Endodermal cell (in vitro differentiated cells): ENCODE data around the gene BGLAP. TPM values are rescaled to one million over a fixed set of nuclear protein-coding genes. Genes with fewer than 3 reads are reported as not detected.

ENCODE experiments used
- DNase-seq: peaks from one replicate; pipeline ENCODE4 v3.0.0-alpha.2; 2017
- H3K27ac ChIP-seq: 2 replicates; pipeline ENCODE4 v1.5.1; 2013; ENCODE audit warnings: mild to moderate bottlenecking, low read depth, low read length, moderate library complexity
- H3K27me3 ChIP-seq: 2 replicates; pipeline ENCODE4 v1.6.1; 2013; ENCODE audit warnings: mild to moderate bottlenecking, low read length, moderate library complexity; ENCODE audit not compliant: insufficient read depth, control insufficient read depth, poor library complexity, severe bottlenecking
- H3K36me3 ChIP-seq: 2 replicates; pipeline ENCODE4 v1.7.0; 2013; ENCODE audit warnings: mild to moderate bottlenecking, low read length, moderate library complexity; ENCODE audit not compliant: control insufficient read depth, insufficient read depth
- H3K4me1 ChIP-seq: one replicate; pipeline ENCODE4 v1.7.0; 2013; ENCODE audit warnings: low read length; ENCODE audit not compliant: control insufficient read depth, insufficient read depth
- H3K4me3 ChIP-seq: 2 replicates; pipeline ENCODE4 v1.5.1; 2013; ENCODE audit warnings: mild to moderate bottlenecking, low read length, moderate library complexity
- H3K9ac ChIP-seq: 2 replicates; pipeline ENCODE4 v1.6.1; 2013; ENCODE audit warnings: mild to moderate bottlenecking, low read length, moderate library complexity; ENCODE audit not compliant: poor library complexity, severe bottlenecking; ENCODE audit errors: extremely low read depth
- H3K9me3 ChIP-seq: 2 replicates; pipeline ENCODE4 v1.6.1; 2013; ENCODE audit warnings: mild to moderate bottlenecking, low read length, moderate library complexity; ENCODE audit not compliant: control insufficient read depth
- H3K27ac Mint-ChIP-seq: 2 replicates; pipeline ENCODE4 v1.8.0; 2020; ENCODE audit warnings: mixed read lengths
- H3K27me3 Mint-ChIP-seq: 2 replicates; pipeline ENCODE4 v1.8.0; 2021; ENCODE audit warnings: mild to moderate bottlenecking, mixed read lengths; ENCODE audit not compliant: insufficient read depth
- H3K36me3 Mint-ChIP-seq: 2 replicates; pipeline ENCODE4 v1.8.0; 2020; ENCODE audit warnings: low read depth, mixed read lengths
- H3K4me1 Mint-ChIP-seq: 2 replicates; pipeline ENCODE4 v1.8.0; 2020; ENCODE audit warnings: mixed read lengths
- H3K4me3 Mint-ChIP-seq: 2 replicates; pipeline ENCODE4 v1.8.0; 2020; ENCODE audit warnings: mild to moderate bottlenecking, moderate library complexity, mixed read lengths
- H3K9me3 Mint-ChIP-seq: 2 replicates; pipeline ENCODE4 v1.8.0; 2020; ENCODE audit warnings: mild to moderate bottlenecking, mixed read lengths
- WGBS, 2 experiments: methylation state at CpG; one replicate each; pipeline versions ENCODE4 v1.1.5 to v1.1.7; 2013; ENCODE audit warnings: missing lambda C conversion rate in 2 of 2, mixed read lengths in 1 of 2; ENCODE audit not compliant: insufficient coverage in 1 of 2, insufficient read length in 1 of 2; 5-methylcytosine and 5-hydroxymethylcytosine counted together
- total RNA-seq, 2 donors: library from RNA; stranded (reverse); fragmentation: NEBNext Ultra II Directional in 1 of 2; extraction: Animal tissue kit (Norgen Biotek cat#: 25700) in 1 of 2; gene quantifications; 2 replicates in 1 of 2; 3 replicates in 1 of 2; pipeline ENCODE4 v1.2.1, GENCODE V29; 2021
- TF ChIP-seq, protein P1 (sequence below): fragments of 200-600 bp; sonication (generic); conservative IDR thresholded peaks from 2 replicates; pipeline ENCODE4 v1.5.0; 2021; ENCODE audit warnings: antibody characterized with exemption, mild to moderate bottlenecking

BGLAP gene
- total RNA-seq, 2 donors from 2014 or later = 4.6 to 5.4 TPM

DNA sequence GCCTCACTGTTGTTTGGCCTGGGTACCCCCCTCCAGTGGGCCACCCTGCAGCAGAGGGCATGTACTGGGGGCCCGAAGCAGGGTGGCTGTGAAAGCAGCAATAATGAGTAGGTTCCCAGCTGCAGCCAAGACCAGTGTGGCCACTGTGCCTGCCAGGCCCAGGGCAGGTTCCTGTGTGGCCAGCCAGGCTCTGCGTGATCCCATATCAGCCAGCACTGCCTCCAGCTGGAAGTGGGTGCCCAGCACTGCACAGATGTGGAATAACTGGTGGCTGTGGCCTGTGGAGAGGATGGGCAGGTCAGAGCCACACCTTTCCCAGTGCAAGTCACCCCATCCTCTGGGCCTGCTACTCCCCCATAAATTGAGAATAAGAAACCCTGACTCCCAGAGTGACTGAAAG, 2.1 kb downstream of the BGLAP start:
- Histone ChIP-seq H3K9me3 (no peaks in the 10 kb centered on the region), H3K4me1 (no peaks in the 10 kb centered on the region), H3K4me3 (no peak overlapping the region), H3K9ac (no peak overlapping the region), H3K36me3 (peaks cover 14% of the 10 kb centered on the region), H3K27me3 (no peaks in the 10 kb centered on the region), H3K27ac (no peak overlapping the region)
- Mint-ChIP-seq H3K27ac (no peak overlapping the region), H3K4me3 (no peak overlapping the region), H3K4me1 (peaks cover 6% of the 10 kb centered on the region), H3K9me3 (no peaks in the 10 kb centered on the region), H3K27me3 (peaks cover 4% of the 10 kb centered on the region), H3K36me3 (peaks cover 19% of the 10 kb centered on the region)
- WGBS, 2 experiments = 91 to 100% methylated on average over 2 of the region's 2 CpGs
- TF ChIP-seq, protein P1, sequence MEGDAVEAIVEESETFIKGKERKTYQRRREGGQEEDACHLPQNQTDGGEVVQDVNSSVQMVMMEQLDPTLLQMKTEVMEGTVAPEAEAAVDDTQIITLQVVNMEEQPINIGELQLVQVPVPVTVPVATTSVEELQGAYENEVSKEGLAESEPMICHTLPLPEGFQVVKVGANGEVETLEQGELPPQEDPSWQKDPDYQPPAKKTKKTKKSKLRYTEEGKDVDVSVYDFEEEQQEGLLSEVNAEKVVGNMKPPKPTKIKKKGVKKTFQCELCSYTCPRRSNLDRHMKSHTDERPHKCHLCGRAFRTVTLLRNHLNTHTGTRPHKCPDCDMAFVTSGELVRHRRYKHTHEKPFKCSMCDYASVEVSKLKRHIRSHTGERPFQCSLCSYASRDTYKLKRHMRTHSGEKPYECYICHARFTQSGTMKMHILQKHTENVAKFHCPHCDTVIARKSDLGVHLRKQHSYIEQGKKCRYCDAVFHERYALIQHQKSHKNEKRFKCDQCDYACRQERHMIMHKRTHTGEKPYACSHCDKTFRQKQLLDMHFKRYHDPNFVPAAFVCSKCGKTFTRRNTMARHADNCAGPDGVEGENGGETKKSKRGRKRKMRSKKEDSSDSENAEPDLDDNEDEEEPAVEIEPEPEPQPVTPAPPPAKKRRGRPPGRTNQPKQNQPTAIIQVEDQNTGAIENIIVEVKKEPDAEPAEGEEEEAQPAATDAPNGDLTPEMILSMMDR = no peak
- DNase-seq = no peak

DNA sequence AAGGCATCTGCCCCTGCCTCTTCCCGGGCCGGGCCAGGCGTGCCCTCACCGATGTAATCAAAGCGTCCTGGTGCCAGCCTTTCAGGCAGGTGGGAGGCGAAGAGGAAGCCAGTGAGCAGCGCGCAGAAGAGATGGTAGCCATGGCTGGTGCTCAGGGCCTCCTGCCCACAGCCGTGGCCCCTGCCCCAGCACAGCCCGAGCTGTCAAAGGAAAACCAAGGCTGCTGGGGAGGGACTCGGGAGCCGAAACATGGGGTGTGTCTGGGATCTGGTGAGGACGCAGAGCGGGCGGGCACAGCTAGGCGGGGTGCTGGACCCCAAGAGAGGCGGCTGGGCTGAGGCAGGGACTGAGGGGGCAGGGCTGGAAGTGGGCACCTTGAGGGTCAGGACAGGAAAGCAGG, 2.7 kb downstream of the BGLAP start:
- Mint-ChIP-seq H3K9me3 (no peaks in the 10 kb centered on the region), H3K4me1 (peaks cover 6% of the 10 kb centered on the region), H3K27me3 (peaks cover 4% of the 10 kb centered on the region), H3K4me3 (peak overlapping the region; percentile 51), H3K27ac (peak overlapping the region; percentile 44), H3K36me3 (peaks cover 21% of the 10 kb centered on the region)
- Histone ChIP-seq H3K27me3 (no peaks in the 10 kb centered on the region), H3K36me3 (peaks cover 8% of the 10 kb centered on the region), H3K4me1 (no peaks in the 10 kb centered on the region), H3K9me3 (no peaks in the 10 kb centered on the region), H3K4me3 (no peak overlapping the region), H3K9ac (no peak overlapping the region), H3K27ac (no peak overlapping the region)
- WGBS, 2 experiments = 93 to 94% methylated on average over 15 to 17 of the region's 17 CpGs
- DNase-seq = no peak
- TF ChIP-seq, protein P1 = no peak

DNA sequence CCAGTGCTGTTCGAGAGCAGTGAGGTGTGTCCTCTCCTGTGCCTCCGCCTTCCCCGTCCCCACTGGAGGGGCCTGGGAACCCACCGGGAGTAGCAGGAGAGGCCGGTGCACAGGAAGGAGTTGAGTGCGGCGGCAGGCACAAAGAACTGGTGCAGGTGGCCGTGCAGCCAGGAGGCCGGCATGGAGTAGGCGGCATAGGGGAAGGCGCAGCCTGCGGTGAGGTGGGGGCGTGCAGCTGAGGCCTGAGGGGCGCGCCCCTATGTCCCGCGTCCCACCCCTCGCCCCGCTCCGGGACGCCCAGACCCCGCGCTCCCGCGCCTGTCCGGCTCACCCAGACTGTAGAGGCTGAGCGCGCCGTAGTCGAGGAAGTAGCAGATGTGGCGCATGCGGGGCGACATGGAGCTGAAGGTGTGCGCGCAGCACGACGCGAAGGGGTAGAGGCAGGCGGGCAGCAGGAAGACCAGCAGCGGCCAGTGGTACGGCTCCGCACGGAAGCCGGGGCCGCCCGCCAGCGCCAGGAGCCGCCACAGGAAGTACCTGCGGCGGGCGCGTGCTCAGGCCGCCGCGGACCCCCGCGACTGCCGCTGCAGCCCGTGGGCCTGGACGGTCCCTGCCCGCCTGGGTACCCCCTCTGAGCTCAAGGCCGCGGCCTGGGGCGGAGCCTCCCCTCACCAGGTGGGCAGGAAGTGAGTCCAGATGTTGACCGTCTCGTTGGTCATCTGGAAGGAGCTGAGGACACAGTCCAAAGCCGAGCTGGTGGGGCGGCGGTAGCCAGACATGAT, 3.7 kb downstream of the BGLAP start:
- 70 to 83% methylated on average over 42 to 69 of the region's 69 CpGs for WGBS, 2 experiments
- H3K36me3 Mint-ChIP-seq = peaks cover 24% of the 10 kb centered on the region
- peaks cover 4% of the 10 kb centered on the region for H3K27me3 Mint-ChIP-seq
- no peaks in the 10 kb centered on the region for H3K4me1 ChIP-seq
- H3K27ac ChIP-seq = no peak overlapping the region
- no peaks in the 10 kb centered on the region for H3K9me3 ChIP-seq
- no peaks in the 10 kb centered on the region for H3K9me3 Mint-ChIP-seq
- no peak overlapping the region for H3K27ac Mint-ChIP-seq
- H3K27me3 ChIP-seq = no peaks in the 10 kb centered on the region
- peaks cover 13% of the 10 kb centered on the region for H3K36me3 ChIP-seq
- TF ChIP-seq, protein P1 = no peak
- H3K4me3 ChIP-seq = no peak overlapping the region
- peaks cover 6% of the 10 kb centered on the region for H3K4me1 Mint-ChIP-seq
- no peak overlapping the region for H3K9ac ChIP-seq
- no peak for DNase-seq
- H3K4me3 Mint-ChIP-seq = peak overlapping the region; percentile 51
